ENCODE measurements around the gene CYB5A.

Gene CYB5A

GRCh38 chr18:74274700-74275099 lies 17.1 kb downstream of the CYB5A start:
- no peak for DNase-seq

- no peak for DNase-seq
Observed at GRCh38 chr18:74273394-74273793, 18.4 kb downstream of the CYB5A start.

GRCh38 chr18:74271635-74272034 lies 20.1 kb downstream of the CYB5A start:
- no peak for DNase-seq

DNA sequence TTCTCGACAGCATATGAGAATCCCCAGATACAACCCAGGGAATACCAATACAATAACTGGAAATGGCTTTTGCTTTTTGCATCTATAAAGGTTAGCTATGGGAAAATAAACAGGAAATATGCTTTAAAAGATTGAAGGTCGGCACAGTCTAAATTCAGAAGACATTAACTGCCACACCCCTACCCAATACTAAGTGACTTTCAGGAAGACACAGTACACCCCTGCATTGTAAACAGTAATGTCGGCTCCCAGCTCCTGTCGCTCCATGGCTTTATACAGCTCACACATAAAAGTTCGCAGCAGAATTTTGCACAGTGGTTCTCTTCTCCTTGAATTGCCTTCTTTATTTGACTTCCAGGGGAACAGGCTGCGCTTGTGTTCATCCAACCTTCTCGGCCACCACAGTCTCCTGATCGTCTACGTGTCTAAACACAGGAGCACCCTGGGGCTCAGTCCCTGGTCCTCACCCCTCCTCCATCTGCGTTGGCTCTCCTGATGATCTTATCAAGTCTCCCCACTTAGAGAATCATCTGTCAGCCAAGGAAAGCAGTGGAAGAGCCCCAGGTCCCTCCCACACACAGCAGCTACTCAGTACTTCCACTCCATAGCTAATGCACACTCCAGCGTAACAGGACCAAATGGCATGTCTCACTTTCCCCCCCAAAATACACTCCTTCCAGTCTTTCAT lies 22.7 kb downstream of the CYB5A start:
- no peak for DNase-seq

- DNase-seq, result no peak
Observed at GRCh38 chr18:74268175-74268574, 23.6 kb downstream of the CYB5A start.

- no peak for DNase-seq
Observed at GRCh38 chr18:74266161-74266560, 25.6 kb downstream of the CYB5A start.

DNA sequence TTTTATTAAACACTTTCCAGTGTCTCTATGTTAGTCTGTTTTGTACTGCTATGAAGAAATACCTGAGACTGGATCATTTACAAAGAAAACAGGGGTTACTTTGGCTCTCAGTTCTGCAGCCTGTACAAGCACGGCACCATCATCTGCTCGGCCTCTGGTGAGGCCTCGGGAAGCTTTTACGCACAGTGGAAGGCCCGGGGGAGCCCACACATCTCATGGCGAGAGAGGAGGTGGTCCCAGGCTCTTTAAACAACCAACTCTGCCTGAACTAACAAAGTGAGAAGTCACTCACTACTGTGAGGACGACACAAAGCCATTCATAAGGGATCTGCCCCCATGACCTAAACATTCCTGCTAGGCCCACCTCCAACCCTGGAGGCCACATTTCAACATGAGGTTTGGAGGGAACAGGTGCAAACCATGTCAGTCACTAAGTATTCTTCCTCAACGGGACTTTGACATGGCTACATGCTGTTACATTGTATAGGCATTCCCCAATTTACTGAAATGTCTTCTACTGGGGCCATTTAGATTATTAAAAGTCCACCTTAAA lies 26.1 kb downstream of the CYB5A start:
- no peak for DNase-seq

DNA sequence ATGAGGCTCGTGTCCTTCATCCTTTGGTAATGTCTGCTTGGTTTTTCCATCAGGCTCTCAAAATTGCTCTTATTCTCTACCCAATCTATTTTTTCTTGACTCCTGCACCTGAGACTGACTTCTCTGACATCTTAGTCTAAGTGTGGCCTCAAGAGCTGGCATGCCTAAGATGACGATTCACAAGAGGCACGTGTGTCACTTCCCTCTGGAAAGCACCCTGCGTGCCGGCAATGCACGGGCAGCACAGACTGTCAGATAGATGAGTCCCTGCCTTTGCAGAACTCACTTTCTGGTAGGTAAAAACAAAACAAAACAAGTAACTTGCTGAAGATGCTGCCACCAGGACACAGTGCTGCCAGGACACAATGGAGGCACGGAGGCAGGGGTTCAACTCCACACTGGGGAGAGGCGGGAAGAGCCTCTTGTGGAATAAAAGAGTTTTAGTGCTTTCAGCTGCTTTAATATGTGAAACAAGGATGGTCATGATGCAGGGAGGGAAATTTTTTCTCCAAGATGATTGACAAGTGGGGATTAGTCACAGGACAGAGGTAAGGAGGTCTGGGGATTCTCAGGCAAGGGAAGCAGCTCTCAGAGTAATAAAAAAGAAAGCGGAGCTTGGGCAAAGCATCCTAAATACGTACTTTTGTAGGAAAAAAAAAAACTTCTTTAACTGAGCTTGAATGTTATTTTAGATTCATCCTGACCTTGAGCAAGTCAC lies 27.3 kb downstream of the CYB5A start:
- no peak for DNase-seq

GRCh38 chr18:74261053-74261713 lies 30.6 kb downstream of the CYB5A start:
- DNase-seq, result no peak

- DNase-seq, result no peak
Observed at GRCh38 chr18:74259347-74259746, 32.4 kb downstream of the CYB5A start.

- DNase-seq, result no peak
Observed at GRCh38 chr18:74257083-74257482, 34.7 kb downstream of the CYB5A start.

GRCh38 chr18:74256190-74256589 lies 35.6 kb downstream of the CYB5A start:
- DNase-seq, result no peak

GRCh38 chr18:74255131-74255616 lies 36.6 kb downstream of the CYB5A start:
- no peak for DNase-seq

- no peak for DNase-seq
Observed at GRCh38 chr18:74252039-74252395, 39.7 kb downstream of the CYB5A start.

DNA sequence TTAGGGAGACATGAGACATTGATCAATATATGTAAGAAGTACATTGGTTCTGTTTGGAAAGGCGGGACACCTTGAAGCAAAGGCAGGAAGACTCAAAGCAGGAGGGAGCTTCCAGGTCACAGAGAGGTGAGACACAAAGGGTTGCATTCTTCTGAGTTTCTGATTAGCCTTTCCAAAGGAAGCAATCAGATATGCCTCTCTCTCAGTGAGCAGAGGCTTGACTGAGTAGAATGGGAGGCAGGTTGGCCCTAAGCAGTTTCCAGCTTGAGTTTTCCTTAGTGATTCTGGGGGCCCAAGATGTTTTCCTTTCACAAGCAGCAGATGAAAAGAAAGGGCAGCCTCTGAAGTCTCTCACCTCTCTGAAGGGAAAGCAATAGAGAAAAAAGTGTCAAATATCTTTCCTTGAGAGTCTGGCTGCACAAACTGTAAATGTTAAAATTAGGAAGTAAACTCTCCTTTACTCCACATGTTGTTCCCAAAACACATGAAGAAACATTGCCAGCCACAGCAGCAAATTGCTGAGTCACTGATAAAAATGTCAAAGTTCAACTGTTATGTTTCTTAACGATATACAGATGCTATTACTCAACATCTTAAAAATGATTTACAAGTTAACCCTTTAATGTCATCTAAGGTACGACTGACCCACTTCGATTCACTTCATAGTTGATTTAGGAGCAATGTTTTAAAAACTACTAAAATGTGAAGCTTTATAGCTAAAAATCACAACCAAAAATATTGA lies 40.3 kb downstream of the CYB5A start:
- no peak for DNase-seq

- DNase-seq, result no peak
Observed at GRCh38 chr18:74250131-74250530, 41.6 kb downstream of the CYB5A start.

GRCh38 chr18:74249181-74249968 lies 42.4 kb downstream of the CYB5A start:
- no peak for DNase-seq

DNA sequence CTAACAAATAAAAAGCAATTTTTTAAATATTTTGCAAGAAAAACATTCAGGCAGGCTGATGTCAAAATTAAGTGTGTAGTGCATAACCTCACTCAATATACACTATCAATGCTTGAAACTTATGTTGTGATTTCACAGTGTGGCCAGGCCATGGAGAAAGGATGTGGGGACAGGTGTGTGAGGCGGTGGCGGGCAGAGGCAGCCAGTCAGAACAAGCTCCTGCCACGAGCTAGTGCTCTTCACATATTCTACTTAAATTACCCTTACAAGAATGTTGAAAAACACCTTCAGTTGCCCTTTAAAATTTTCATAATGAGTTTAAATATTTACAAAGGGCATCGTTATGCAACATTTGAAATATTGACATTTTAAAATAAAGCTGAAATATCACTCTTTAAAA lies 43.2 kb downstream of the CYB5A start:
- no peak for DNase-seq

- no peak for DNase-seq
Observed at GRCh38 chr18:74248189-74248588, 43.6 kb downstream of the CYB5A start.

GRCh38 chr18:74244554-74244953 lies 47.2 kb downstream of the CYB5A start:
- no peak for DNase-seq

DNA sequence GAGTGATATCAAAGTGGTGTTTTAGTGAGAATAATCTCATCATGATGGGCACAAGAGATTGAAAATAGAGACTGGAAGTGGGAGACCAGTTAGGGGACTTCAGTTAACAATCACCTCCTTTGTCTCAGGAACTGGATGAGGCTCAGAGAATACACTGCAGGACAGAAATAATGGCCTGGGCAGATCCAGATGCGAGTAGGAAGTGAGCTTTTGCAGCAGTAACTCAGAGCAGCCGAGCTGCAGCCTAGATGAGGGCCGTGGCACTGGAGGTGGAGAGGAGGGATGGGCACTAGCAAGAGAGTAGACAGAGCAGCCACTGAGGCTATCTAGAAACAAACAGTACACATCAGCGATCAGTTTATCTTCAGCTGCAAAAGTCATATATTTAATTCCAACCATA lies 48.6 kb downstream of the CYB5A start:
- no peak for DNase-seq

- DNase-seq, result no peak
Observed at GRCh38 chr18:74242438-74243096, 49.2 kb downstream of the CYB5A start.
